ENCODE measurements around the gene GSTCD.

GRCh38 chr4:105887508-105887907 is 178.9 kb downstream of the GSTCD start:
- TF ChIP-seq CTCF (IDR thresholded peaks at IDR 0.05) (no peak), POLR2AphosphoS5 (IDR thresholded peaks at IDR 0.05; ENCODE audit: low read depth, low read length) (no peak)

All from Panc1 (cell line).